ENCODE results near the gene MYL5. TPM values are rescaled to one million over a fixed set of nuclear protein-coding genes. Genes with fewer than 3 reads are reported as not detected.
A peak's percentile ranks its signal among the peaks of the same experiment; 100 is the strongest.

MYL5 gene
- total and polyA plus RNA-seq, 2 of the 13 experiments (the other 11 are each of a cell fraction or from before 2014, with no cell fraction given) = 6.5 to 16.0 TPM

DNA sequence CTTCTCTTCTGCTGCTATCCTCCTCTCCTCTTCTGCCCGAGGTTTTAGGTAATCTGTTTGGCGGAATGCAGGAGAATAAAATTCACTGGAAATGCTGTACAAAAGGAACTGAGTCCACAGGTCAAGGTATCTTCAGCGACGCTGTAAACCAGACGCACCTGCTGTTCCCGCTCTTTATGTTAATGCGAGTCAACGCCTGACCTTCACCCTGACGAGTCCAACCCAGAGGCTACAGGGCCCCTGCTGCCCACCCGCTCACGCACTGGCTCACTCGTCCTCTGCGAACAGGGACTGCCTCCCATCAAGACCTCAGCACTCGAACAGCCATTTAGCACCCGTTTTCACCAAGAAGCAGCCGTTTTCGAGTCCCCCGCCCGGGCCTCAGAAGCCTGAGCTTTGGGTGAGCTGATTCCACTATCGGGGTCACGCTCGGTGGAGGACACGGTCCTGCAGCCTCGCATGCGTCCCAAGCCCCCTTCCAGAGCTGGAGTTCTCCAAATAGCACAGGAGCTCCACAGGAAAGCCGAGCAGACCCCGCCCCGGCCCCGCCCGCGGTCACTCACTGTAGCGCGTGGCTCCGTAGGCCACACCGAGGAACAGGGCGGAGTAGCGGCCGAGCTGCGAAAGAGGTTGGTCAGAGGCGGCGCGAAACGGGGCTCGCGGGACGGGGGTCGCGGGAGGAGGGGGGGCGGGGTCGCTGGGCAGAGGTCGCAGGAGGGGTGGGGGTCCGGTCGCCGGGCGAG lies 822 bp upstream of the MYL5 start (continued):
- TF ChIP-seq MIER3 (CRISPR knock-in tag; IDR thresholded peaks at IDR 0.05; ENCODE audit: borderline replicate concordance) (no peak), TEF (CRISPR knock-in tag; IDR thresholded peaks at IDR 0.05) (no peak), ZNF646 (CRISPR knock-in tag; IDR thresholded peaks at IDR 0.05) (no peak), ZNF841 (CRISPR knock-in tag; IDR thresholded peaks at IDR 0.05; ENCODE audit: borderline replicate concordance) (no peak), CENPX (CRISPR knock-in tag; IDR thresholded peaks at IDR 0.05) (no peak), RARA (CRISPR knock-in tag; IDR thresholded peaks at IDR 0.05) (peak; percentile 66), TSC22D2 (CRISPR knock-in tag; IDR thresholded peaks at IDR 0.05; ENCODE audit: borderline replicate concordance) (no peak), NCOA1 (CRISPR knock-in tag; IDR thresholded peaks at IDR 0.05) (peak; percentile 80), PRPF4 (IDR thresholded peaks at IDR 0.05; ENCODE audit: low read depth, low read length, poor library complexity, severe bottlenecking) (no peak), E2F2 (CRISPR knock-in tag; IDR thresholded peaks at IDR 0.05; ENCODE audit: borderline replicate concordance) (no peak; the same call in 1 of the 2 replicates), ZNF362 (CRISPR knock-in tag; IDR thresholded peaks at IDR 0.05; ENCODE audit: borderline replicate concordance) (no peak), MEF2D (CRISPR knock-in tag; IDR thresholded peaks at IDR 0.05) (no peak), AGO1 (IDR thresholded peaks at IDR 0.05; ENCODE audit: low read depth, low read length, poor library complexity, severe bottlenecking) (no peak), ZSCAN21 (CRISPR knock-in tag; IDR thresholded peaks at IDR 0.05; ENCODE audit: borderline replicate concordance) (no peak), ZNF703 (CRISPR knock-in tag; IDR thresholded peaks at IDR 0.05; ENCODE audit: borderline replicate concordance) (no peak)
- TF ChIP-seq, protein P1, sequence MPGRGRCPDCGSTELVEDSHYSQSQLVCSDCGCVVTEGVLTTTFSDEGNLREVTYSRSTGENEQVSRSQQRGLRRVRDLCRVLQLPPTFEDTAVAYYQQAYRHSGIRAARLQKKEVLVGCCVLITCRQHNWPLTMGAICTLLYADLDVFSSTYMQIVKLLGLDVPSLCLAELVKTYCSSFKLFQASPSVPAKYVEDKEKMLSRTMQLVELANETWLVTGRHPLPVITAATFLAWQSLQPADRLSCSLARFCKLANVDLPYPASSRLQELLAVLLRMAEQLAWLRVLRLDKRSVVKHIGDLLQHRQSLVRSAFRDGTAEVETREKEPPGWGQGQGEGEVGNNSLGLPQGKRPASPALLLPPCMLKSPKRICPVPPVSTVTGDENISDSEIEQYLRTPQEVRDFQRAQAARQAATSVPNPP (CRISPR knock-in tag; IDR thresholded peaks at IDR 0.05) = peak; percentile 28; the same call in 1 of the 2 replicates
